Parathyroid adenoma (tissue), 2 donors: Measurements from ENCODE around the gene PIKFYVE.
"Not testable (repeated sequence)": the region's sequence is repeated elsewhere in the genome, so short reads cannot be mapped to it uniquely, and the experiment has no call there.

Experiments used
- H2AFZ ChIP-seq: fragments of 300-600 bp; sonication (generic); one replicate; pipeline ENCODE4 v1.7.0; 2017; ENCODE audit warnings: antibody characterized with exemption, mild to moderate bottlenecking
- H3K27ac ChIP-seq: fragments of 300-600 bp; sonication (generic); one replicate; pipeline ENCODE4 v1.7.0; 2017
- H3K27me3 ChIP-seq: fragments of 300-600 bp; sonication (generic); one replicate; pipeline ENCODE4 v1.7.0; 2017; ENCODE audit warnings: low read length; ENCODE audit not compliant: control insufficient read depth, insufficient read depth
- H3K36me3 ChIP-seq: fragments of 300-600 bp; sonication (generic); one replicate; pipeline ENCODE4 v1.7.0; 2017; ENCODE audit warnings: low read length; ENCODE audit not compliant: control insufficient read depth, insufficient read depth
- H3K4me1 ChIP-seq: fragments of 300-600 bp; sonication (generic); one replicate; pipeline ENCODE4 v1.7.0; 2017; ENCODE audit warnings: control low read depth
- H3K4me2 ChIP-seq: fragments of 300-600 bp; sonication (generic); one replicate; pipeline ENCODE4 v1.7.0; 2017; ENCODE audit warnings: low read length
- H3K4me3 ChIP-seq: fragments of 300-600 bp; sonication (generic); one replicate; pipeline ENCODE4 v1.7.0; 2017; ENCODE audit warnings: low read depth, low read length
- H3K79me2 ChIP-seq: fragments of 300-600 bp; sonication (generic); one replicate; pipeline ENCODE4 v1.7.0; 2017; ENCODE audit warnings: control low read depth
- H3K9ac ChIP-seq: fragments of 300-600 bp; sonication (generic); one replicate; pipeline ENCODE4 v1.7.0; 2017; ENCODE audit warnings: mild to moderate bottlenecking
- H3K9me3 ChIP-seq: fragments of 300-600 bp; sonication (generic); one replicate; pipeline ENCODE4 v1.7.0; 2017; ENCODE audit warnings: low read length; ENCODE audit not compliant: control insufficient read depth
- CTCF ChIP-seq: fragments of 300-600 bp; sonication (generic); IDR thresholded peaks from one replicate; pipeline ENCODE4 v1.7.0; 2017; ENCODE audit warnings: antibody characterized with exemption, mild to moderate bottlenecking
- donor health status: primary hyperparathyroidism.

PIKFYVE gene

DNA sequence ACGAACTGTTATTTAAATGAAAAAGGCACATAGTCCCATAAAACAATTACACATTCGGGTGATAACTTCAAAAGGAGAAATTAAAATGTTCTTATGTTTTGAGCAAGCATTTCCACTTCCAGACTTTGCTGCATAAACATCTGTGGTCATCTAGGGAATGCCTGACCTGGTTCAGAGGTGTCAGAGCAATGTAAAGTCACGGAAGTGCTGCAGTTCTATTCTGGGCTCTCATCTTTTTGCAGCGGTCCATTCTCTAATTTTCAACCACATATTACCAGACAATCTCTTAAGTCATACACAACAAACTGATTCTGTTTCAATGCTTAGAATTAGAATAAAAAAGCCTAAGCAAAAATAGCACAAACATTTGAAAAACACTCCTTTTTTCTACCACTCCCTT lies 118.6 kb downstream of the PIKFYVE start:
- Histone ChIP-seq H3K4me2 (no peak overlapping the region), H3K27ac (no peak overlapping the region), H3K27me3 (no peaks in the 10 kb centered on the region), H3K79me2 (no peaks in the 10 kb centered on the region), H3K9ac (no peak overlapping the region), H3K4me1 (no peaks in the 10 kb centered on the region), H3K9me3 (no peaks in the 10 kb centered on the region), H3K4me3 (no peak overlapping the region), H3K36me3 (no peaks in the 10 kb centered on the region), H2AFZ (no peak overlapping the region)
- TF ChIP-seq CTCF = no peak

DNA sequence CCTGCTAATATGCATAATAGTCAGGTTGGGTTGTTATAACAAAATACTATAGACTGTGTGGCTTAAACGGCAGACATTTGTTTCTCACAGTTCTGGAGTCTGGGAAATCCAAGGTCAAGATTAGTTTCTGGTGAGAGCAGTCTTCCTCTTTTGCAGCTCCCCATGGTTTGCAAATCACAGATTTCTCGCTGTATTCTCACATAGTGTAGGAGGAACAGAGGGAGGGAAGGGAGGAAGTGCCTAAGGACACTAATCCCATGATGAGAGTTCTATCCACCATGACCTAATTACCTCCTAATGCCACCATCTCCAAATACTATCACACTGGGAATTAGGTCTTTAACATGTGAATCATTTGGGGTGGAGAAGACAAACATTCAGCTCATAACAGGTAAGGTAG lies 120.5 kb downstream of the PIKFYVE start:
- H3K27ac ChIP-seq = no peak overlapping the region
- no peaks in the 10 kb centered on the region for H3K4me1 ChIP-seq
- no peak overlapping the region for H3K9ac ChIP-seq
- H3K4me3 ChIP-seq = no peak overlapping the region
- no peak for TF ChIP-seq CTCF
- no peaks in the 10 kb centered on the region for H3K27me3 ChIP-seq
- H3K79me2 ChIP-seq = no peaks in the 10 kb centered on the region
- no peak overlapping the region for H3K4me2 ChIP-seq
- no peak overlapping the region for H2AFZ ChIP-seq
- H3K36me3 ChIP-seq = no peaks in the 10 kb centered on the region
- H3K9me3 ChIP-seq = no peaks in the 10 kb centered on the region

GRCh38 chr2:208389940-208390339 lies 123.9 kb downstream of the PIKFYVE start:
- Histone ChIP-seq H3K27ac (no peak overlapping the region), H3K36me3 (no peaks in the 10 kb centered on the region), H3K4me2 (no peak overlapping the region), H3K4me1 (no peaks in the 10 kb centered on the region), H3K9me3 (no peaks in the 10 kb centered on the region), H3K79me2 (no peaks in the 10 kb centered on the region), H3K9ac (no peak overlapping the region), H3K4me3 (no peak overlapping the region), H3K27me3 (no peaks in the 10 kb centered on the region), H2AFZ (no peak overlapping the region)
- TF ChIP-seq CTCF = no peak

DNA sequence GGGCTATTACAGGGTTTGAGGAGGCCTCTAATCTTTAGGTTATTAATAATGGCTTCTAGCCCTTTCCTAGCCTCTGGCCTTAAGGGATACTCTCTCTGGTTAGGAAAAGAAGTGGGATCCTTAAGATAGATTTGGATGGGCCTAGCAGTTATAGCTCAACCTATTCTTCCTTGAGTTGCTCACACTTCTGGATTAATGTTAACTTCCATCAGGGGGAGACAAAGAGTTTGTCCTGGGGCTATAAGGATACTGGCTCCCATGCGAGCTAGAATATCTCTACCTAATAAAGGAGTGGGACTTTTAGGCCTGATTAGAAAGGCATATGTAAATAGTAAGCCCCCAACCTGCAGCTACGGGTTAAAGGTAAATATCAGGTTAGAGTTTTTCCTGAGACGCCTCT lies 126.2 kb downstream of the PIKFYVE start:
- Histone ChIP-seq H3K79me2 (no peaks in the 10 kb centered on the region), H2AFZ (no peak overlapping the region), H3K9me3 (no peaks in the 10 kb centered on the region), H3K27me3 (no peaks in the 10 kb centered on the region), H3K4me3 (no peak overlapping the region), H3K4me2 (no peak overlapping the region), H3K4me1 (no peaks in the 10 kb centered on the region), H3K27ac (no peak overlapping the region), H3K9ac (no peak overlapping the region), H3K36me3 (no peaks in the 10 kb centered on the region)
- TF ChIP-seq CTCF = no peak

- H3K27me3 ChIP-seq, H3K9me3 ChIP-seq, H3K4me2 ChIP-seq: not testable (repeated sequence)
These were observed 130.7 kb downstream of the PIKFYVE start for GRCh38 chr2:208396796-208397195.

More at GRCh38 chr2:208396796-208397195, 130.7 kb downstream of the PIKFYVE start:
- H3K4me3 ChIP-seq, H3K27ac ChIP-seq, H2AFZ ChIP-seq, H3K36me3 ChIP-seq, H3K4me1 ChIP-seq, H3K79me2 ChIP-seq, H3K9ac ChIP-seq: not testable (repeated sequence)
